ENCODE data around the gene ZNF90.

GRCh38 chr19:20079476-20079875 lies 1.7 kb downstream of the ZNF90 start:
- TF ChIP-seq EZH2 (IDR thresholded peaks at IDR 0.05; ENCODE audit: low read length, unreplicated experiment) = no peak
- TF ChIP-seq CTCF (conservative IDR thresholded peaks at IDR 0.05; ENCODE audit: low read depth, low read length) = no peak
- TF ChIP-seq EZH2phosphoT487 (IDR thresholded peaks at IDR 0.05; ENCODE audit: borderline replicate concordance, low read length) = no peak
